HG03432 (cell line): ENCODE results near the gene USP15.

ENCODE experiments used
- ATAC-seq: cut with Tn5 transposase; IDR thresholded peaks from one replicate; pipeline ENCODE4 v1.9.1; 2021; ENCODE audit warnings: mild to moderate bottlenecking, moderate library complexity; ENCODE audit not compliant: unreplicated experiment

The USP15 gene

DNA sequence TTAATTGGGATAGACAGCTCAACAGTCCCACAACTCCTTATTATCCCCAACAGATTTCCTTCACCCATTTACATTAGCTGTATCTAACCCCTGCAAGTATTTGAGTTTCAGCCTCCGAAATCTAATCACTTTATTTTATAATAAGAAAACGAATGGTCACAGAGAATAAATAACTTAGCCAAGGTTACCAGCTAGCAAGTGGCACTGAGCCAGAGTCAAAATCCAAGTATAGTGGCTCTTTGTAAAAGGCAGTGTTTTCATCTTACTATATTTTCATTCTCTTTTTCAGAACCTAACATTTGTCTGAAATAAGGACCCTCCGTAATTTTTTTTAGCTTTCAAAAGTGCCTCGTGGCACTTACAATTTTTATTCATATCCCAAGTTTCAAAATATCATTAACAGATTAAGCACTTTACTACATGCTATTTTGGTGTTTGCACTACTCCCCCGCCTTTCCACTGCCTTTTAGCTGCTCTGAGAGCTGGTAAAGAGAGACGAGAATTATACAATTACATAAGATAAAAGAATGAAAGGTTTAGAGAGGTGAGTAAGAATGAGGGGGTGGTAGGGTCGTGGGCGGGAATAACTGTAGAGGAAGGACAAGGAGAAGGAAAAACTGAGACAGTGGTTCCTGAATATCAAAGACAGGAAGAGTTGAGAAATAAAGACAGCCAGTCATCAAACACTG lies 3.7 kb upstream of the USP15 start:
- ATAC-seq, result no peak

DNA sequence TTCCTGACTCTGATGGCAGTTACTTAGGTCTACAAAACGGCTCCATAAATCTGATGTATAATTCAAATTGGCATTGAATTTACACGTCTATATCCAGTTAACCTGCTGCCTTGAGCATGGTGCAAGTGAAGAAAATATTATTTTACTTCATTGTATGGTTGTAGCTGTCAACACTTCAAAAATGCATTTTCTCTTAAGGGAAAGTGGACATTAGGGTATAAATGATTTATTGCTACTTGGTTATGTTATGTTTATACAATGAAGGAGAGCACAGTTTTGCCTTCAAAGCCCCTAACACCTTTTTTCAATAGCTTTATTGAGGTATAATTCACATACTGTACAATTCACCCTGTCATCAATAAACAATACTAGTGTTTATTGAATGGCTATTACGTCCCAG lies 2.0 kb upstream of the USP15 start:
- no peak for ATAC-seq

DNA sequence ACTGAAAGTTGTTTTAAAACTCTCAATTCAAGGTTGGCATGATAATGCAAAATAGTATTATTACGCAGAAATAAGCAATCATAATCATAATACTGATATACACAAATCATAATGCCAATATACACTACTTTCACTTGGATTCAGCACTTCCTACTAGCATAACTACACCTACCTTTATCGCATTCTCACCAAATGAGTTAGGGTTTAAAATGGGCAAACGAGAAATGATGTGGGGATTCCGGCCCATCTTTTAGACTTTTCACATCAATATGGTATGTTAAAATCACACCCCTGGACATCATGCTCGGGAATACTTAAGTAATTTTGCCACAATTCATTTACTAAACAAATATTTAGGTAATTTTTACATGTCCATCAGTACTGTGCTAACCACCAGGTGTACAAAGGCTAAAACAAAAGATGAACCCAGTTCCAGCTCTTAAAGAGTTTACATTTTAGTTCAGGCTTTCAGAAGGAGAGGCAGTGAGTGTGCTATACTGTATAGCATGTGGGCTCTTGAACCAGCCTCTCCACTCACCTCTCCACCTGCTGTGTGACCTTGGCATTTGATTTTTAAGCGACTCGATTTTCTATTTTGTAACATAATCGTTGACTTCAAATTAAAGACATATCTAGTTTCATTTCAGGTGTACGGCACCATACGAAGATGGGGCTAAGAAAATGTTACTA lies 1.1 kb upstream of the USP15 start:
- no peak for ATAC-seq

DNA sequence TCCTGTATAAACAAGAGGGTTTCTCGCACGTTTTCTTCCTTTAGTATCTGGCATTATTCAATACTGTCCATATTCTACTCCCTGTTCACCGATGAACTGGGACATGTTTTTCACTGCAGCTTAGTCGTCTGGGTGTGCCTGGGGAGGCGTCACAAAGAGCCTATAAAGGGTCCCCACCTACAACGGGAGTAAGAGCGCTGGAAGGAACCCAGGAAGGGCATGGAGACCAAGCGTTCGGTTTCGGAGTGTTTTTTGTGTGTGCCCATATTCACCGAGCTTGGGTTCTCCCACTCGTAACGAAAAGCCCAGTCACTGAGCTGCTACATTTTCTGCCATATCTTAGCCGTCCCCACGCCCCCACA lies 592 bp upstream of the USP15 start:
- ATAC-seq, result peak; percentile 19

DNA sequence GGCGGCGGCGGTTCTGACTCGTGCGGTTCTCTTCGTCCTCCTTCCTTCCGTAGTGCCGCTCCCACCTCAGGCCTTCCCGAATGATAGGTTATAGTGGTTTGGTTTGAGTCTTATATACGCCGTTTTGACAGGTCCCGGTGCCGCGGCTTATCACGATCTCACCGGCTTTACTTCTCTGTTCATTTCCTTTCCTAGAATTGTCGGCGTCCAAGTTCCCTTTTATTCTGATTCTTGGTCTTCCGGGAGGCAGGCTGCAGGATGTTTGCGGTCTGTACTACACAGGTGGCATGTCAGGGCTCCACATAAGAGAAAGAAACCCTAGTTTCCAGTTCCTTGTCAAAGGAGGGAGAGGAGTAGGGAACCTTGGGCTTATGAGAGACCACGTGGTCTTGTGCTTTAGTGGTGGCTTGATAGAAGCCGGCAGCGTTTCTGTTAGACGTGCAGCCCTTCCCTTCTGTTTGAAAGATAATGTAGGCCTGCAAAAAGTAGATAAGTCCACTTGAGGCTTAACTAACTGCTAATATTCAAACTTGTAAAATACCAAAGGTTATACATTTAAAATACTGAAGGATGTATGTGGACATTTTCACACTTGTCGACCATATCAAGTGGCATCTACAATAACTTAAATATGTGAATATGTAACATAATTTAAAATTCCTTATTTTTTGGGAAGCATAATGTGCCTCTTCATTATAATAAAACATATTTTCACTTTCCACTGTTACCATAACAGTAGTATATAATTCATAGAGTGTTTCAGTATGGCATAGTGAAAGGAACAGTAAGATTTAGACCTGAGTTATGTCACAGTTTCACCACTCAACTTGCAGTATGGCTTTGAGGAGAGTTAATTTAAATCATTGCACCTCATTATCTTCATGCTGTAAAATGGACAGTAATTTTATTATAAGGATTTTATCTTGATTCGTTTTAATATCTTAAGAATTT lies 804 bp downstream of the USP15 start:
- peak; percentile 49 for ATAC-seq

DNA sequence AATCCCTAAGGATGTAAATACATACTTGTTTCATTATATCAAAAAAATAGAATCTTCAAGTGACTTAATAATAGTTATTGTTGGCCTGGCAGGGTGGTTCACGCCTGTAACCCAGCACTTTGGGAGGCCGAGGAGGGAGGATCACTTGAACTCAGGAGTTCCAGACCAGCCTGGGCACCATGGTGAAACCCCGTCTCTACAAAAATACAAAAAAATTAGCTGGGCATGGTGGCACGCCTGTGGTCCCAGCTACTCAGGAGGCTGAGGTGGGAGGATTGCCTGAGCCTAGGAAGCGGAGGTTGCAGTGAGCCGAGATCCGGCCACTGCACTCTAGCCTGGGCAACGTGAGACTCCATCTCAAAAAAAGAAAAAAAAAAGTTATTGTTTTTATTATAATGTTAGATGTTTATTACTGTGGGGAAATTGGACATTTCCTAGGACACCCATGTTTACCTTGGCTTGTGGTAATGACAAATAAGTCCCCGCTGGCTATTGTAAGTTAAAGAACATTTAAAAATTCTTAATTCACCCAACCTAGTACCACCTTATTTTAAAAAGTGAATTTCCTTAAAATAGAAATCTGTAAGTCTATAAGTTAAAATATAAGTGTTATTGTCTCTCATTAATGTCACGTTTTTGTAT lies 1.8 kb downstream of the USP15 start:
- ATAC-seq, result no peak

DNA sequence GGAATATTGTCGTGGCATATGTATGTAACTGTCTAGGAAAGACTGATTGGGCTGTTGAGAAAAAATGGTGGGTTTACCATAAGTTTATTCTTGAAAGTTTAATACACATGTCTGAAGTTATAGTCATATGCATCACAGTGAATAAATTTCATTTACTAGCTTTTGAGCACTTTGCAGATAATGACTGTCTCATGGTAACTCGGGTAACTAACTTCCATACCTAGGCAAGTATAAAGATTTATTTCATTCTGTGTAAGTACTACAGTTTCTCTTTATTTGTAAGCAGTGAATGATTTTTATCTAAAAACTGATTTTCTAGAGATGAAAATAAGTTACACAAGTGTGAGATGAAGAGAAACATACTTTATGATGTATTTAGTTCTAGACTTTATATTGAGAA lies 3.0 kb downstream of the USP15 start:
- no peak for ATAC-seq

DNA sequence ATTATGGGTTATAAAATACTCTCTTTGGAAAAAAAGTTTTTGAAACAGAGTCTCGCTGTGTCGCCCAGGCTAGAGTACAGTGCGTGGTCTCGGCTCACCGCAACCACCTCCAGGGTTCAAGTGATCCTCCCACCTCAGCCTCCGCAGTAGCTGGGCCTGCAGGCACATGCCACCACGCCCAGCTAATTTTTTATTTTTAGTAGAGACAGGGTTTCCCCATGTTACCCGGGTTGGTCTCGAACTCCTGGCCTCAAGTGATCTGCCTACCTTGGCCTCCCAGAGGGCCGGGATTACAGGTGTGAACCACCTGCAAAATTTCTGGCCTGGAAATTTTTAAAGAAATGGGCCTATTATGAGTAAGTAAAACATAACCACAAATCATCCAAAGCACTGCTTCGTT lies 3.8 kb downstream of the USP15 start:
- ATAC-seq, result no peak

DNA sequence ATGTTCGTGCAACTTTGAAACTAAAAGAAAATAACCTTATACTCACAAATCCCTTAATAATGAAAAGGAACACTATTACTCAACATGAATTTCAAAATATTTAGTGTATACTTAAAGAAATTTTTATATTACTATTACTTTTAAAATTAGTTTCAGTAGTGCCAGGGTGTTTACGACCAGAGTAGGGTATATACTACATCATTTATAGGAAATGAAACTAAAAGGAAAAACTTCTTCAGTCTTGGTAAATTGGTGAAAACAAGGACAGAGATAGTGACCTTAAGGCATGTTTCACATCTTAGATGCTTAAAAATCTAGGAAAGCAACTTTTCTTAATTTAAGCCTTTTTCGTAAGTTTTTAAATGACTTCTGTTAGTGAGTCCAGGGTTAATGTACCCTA lies 4.5 kb downstream of the USP15 start:
- no peak for ATAC-seq

DNA sequence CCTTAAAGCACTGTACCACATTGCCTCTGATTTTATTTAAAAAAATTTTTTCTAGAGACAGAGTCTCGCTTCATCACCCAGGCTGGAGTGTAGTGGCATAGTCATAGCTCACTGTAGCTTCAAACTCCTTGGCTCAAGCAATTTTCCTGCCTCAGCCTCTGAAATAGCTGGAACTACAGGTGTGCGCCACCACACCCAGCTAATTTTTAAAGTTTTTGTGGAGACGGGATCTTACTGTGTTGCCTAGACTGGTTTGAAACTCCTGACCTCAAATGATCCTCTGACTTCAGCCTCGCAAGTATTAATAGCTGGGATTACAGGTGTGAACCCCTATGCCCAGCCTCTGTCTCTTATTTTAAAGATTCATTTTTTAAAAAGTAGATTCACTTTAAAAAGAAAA lies 5.3 kb downstream of the USP15 start:
- ATAC-seq, result no peak

DNA sequence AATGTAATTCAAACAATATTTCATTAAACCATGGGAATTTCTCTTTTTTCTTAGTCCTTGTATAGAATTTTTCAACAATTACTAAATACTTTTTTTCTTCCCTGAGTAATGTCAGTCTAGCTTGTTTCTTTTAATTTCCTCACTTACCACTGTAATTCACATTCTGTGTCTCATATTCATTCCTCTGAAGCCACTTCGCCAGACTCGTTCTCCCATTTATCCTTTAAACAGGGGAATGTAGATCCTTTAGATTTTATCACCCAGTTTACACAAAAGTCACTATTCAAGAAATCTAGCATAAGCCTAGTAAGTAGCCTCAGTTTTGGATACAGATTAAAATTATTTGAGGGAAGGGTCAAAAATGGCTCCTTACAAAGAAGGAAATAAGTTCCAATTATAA lies 6.8 kb downstream of the USP15 start:
- no peak for ATAC-seq

DNA sequence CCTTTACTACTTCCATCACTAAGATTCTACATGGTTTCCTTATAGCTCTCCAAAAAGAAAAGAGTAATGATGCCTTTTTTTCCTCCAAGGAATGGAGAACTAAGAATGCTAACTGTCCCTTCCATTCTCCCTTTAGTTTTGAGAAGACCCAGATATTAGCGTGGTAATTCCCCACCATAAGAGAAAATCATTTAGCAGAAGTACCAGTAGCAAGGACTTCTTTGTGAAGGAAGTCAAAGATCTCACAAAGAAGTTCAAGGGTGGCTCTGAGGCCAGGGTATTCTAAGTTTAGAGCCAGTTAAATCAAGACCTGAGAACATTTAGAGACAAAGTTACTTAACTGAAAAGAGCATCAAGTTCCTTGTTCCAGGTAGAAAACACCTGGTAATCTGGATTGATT lies 7.3 kb downstream of the USP15 start:
- peak; percentile 55 for ATAC-seq

DNA sequence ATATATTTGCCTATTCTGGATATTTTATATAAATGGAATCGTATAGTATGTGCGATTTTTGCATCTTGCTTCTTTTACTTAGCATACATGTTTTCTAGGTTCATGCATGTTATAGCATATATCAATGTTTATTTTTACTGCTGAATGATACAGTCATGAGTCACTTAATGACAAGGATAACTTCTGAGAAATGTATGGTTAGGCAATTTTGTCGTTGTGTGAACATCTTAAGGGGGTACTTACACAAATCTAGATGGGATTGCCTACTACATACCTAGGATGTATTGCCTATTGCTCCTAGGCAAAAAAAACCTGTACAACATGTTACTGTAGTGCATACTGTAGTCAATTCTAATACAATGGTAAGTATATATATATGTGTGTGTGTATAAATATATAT lies 8.8 kb downstream of the USP15 start:
- no peak for ATAC-seq

DNA sequence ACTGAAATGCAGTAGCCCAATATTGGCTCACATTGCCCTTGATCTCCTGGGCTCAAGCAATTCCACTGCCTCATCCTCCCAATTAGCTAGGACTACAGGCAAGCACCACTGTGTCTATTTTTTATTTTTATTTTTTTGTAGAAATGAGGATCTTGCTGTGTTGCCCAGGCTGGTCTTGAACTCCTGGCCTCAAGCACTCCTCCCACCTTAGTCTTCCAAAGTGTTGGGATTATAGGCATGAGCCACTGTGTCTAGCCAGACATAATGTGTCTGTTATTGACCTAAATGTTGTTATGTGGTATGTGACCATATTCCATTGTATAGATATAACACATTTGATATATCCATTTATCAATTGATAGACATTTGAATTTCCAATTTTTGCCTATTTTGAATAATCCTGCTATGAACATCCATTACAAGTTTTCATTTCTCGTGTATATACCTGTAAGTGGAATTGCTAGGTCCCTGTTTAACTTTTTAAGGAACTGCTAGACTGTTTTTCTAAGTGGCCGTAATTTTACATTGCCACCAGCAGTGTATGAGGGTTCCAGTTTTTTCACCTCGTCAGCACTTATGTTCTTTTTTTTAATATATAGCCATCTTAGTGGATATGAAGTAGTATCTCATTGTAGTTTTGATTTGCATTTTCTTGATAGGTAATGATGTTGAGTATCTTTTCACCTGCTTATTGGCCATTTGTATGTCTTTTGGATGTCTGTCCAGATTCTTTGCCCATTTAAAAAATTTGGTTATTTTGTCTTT lies 9.4 kb downstream of the USP15 start:
- ATAC-seq, result no peak

DNA sequence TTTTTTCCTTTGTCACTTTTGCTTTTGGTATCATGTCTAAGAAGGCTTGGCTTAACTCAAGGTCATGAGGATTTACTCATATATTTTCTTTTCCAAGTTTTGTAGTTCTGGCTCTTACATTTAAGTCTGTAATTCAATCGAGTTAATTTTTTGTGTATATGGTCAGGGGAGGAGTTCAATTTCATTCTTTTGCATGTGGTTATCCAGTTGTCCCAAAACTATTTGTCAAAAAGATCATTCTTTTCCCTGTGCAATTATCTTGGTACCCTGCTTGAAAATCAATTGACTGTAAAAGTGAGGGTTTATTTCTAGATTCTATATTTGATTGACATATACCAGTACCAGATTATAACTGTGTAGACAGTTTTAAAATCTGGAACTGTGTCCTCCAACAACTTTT lies 10.2 kb downstream of the USP15 start:
- ATAC-seq, result no peak

DNA sequence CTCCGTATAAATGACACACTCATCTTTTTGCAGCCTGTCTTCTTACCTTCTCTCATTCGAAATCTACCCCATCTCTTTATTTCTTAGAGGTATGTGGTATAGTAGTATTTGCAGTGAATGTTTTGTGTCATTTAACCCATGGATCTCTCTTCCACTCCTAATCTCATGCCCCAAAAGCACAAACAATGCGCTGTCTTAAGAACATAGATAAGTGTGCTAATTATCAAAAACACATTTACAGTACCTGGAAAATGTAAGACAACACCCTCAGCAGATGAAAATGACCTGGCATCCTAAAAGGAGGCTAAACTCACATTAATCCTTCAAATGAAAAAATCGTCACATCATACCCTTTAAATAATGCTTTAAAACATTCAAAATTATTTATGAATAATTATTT lies 10.7 kb downstream of the USP15 start:
- ATAC-seq, result no peak

DNA sequence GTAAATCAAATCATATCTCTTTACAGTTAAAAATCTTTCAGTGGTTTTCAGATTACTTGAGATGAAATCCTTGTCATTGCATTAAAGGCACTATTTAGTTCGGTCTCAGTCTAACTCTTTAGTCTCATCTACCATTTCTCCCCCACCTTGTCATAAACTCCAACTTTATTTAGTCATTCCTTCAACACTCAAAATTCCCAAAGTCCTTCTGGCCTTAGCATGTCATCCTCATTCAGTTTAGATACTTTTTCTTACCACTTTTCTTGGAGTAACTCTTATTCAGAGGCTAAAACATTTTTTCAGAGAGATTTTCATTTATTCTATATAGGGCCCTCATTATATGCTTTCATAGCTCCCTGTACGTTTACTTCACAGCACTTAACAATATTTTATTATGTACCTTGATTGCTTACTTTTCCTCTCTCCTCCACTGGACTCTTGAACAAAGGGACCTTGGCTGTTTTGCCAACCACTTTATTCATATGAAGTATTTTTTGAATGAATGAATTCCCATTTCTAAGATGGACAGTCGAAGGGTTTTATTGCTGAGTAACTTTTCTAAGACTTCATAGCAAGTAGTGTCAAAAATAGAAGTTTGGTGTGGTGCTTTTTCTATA lies 12.8 kb downstream of the USP15 start:
- no peak for ATAC-seq

DNA sequence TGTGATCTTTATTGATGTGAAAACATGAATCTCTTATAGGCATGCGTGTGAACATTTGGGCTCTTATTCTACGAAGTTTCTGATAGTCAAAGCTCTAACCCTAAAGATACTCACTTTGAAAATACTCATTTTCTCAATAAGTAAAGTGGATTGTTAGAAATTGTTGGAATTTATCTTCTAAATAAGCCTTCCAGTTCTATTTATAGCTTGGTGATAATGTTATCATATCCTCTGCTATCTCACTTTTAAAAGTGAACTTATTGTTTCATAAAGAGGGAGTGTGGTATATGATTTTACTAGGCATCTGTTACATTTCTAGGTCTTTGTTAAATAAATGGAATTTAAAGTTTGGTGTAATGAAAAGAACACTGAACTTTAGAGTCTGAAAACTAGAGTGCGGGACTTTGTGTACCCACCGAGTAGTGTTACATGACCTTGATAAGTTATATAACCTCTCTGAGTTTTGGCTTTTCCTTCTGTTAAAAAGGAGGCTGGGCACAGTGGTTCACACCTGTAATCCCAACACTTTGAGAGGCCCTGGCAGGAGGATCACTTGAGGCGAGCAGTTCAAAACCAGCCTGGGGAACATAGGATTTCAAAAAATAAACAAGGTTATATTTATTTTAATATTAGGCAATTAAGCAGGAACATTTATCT lies 13.6 kb downstream of the USP15 start:
- no peak for ATAC-seq

DNA sequence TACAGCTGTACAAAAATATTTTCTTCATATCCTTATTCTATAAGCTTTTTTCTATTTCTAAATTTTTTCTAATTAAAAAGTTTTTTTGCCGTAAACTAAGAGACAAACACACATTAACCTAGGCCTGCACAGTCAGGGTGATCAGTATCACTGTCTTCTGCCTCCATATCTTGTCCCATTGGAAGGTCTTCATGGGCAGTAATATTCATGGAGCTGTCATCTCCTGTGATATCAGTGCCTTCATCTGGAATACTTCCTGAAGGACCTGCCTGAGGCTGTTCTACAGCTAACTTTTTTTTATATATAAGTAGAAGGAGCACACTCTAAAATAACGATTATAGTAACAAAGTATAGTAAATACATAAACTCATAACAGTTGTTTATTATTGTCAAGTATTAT lies 17.8 kb downstream of the USP15 start:
- ATAC-seq, result no peak

DNA sequence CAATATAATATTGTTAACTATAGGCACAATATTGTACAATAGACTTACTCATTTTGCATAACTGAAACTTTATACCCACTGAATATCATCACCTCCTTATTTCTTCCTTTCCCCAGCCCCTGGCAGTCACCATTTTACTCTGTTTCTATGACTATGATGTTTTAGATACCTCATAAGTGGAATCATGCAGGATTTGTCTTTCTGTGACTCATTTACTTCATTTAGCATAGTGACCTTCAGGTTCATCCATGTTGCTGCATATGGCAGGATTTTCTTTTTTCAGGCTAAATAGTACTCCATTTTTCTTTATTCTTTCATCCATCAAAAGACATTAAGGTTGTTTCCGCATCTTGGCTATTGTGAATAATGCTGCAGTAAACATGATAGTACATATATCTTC lies 18.9 kb downstream of the USP15 start:
- no peak for ATAC-seq
